Endothelial cell of umbilical vein (primary cell): ENCODE data around the gene GAPDHS. TPM values are rescaled to one million over a fixed set of nuclear protein-coding genes. Genes with fewer than 3 reads are reported as not detected.

Experiments
- BruUV-seq: library from RNA; stranded (reverse); fragments of 400-500 nt; replicated peaks from 2 replicates; lab custom pipeline; 2021; lab: Mats Ljungman, UMichigan
- CTCF ChIA-PET: fragments of 300-600, 350-600 bp; sonication (Branson Sonifier 250); formaldehyde crosslinking; loops from one replicate; lab custom pipeline; 2021; ENCODE audit warnings: antibody characterized with exemption, inconsistent platforms; lab: Charles Lee
- POLR2A ChIA-PET: fragments of 300-600, 350-600 bp; sonication (Branson Sonifier 250); formaldehyde crosslinking; loops from one replicate; lab custom pipeline; 2021; ENCODE audit warnings: antibody characterized with exemption, inconsistent platforms; lab: Charles Lee
- DNase-seq: peaks from one replicate; pipeline ENCODE4 v3.0.0-alpha.2; 2011; ENCODE audit warnings: low read depth, low spot score
- FAIRE-seq: peaks from 2 replicates; lab custom pipeline; 2011; peaks lifted over from hg19 to GRCh38; lab: Jason Lieb, UNC
- H2AFZ ChIP-seq: 2 replicates; pipeline ENCODE4 v1.6.0; 2012; ENCODE audit warnings: low read depth, low read length, control low read depth, inconsistent platforms
- H3K27ac ChIP-seq: 2 replicates; pipeline ENCODE4 v1.5.1; 2011; ENCODE audit warnings: low read depth, mild to moderate bottlenecking, control low read depth, low read length, moderate library complexity; ENCODE audit not compliant: insufficient read depth
- H3K27me3 ChIP-seq, 2 experiments: 2 replicates each; pipeline versions ENCODE4 v1.6.0 to v1.6.1; 2011; ENCODE audit warnings: low read length in 2 of 2, mixed read lengths in 1 of 2; ENCODE audit not compliant: control insufficient read depth in 2 of 2, insufficient read depth in 2 of 2
- H3K36me3 ChIP-seq, 2 experiments: 2 replicates in 1 of 2; 3 replicates in 1 of 2; pipeline ENCODE4 v1.5.1; 2011; ENCODE audit warnings: low read length in 2 of 2, mild to moderate bottlenecking in 1 of 2, moderate library complexity in 1 of 2; ENCODE audit not compliant: control insufficient read depth in 2 of 2, insufficient read depth in 2 of 2; ENCODE audit errors: extremely low read depth in 1 of 2
- H3K4me1 ChIP-seq: 3 replicates; pipeline ENCODE4 v1.5.1; 2011; ENCODE audit warnings: mild to moderate bottlenecking, low read length; ENCODE audit not compliant: control insufficient read depth, insufficient read depth; ENCODE audit errors: extremely low read depth
- H3K4me2 ChIP-seq: 2 replicates; pipeline ENCODE4 v1.6.1; 2011; ENCODE audit warnings: low read length, control low read depth, mixed read lengths; ENCODE audit not compliant: insufficient read depth
- H3K4me3 ChIP-seq, 3 experiments: fragments of 200-600 bp in 1 of 3; sonication (generic), shearing (Covaris generic) in 1 of 3; replicated peaks in 1 of 3; 2 replicates each; pipeline ENCODE4 v1.5.1; 2011 to 2016; ENCODE audit warnings: control low read depth in 3 of 3, low read length in 3 of 3, mild to moderate bottlenecking in 2 of 3, inconsistent platforms in 1 of 3, low read depth in 1 of 3, moderate library complexity in 1 of 3; ENCODE audit not compliant: insufficient read depth in 1 of 3
- H3K79me2 ChIP-seq: 2 replicates; pipeline ENCODE4 v1.6.0; 2012; ENCODE audit warnings: low read length, inconsistent platforms; ENCODE audit not compliant: control insufficient read depth, insufficient read depth
- H3K9ac ChIP-seq: replicated peaks from 2 replicates; pipeline ENCODE3; 2011; ENCODE audit warnings: low read length, control low read depth; ENCODE audit not compliant: insufficient read depth; ENCODE audit errors: extremely low read depth
- H3K9me1 ChIP-seq: replicated peaks from 3 replicates; pipeline ENCODE4 v1.6.0; 2011; ENCODE audit warnings: mild to moderate bottlenecking, low read length; ENCODE audit not compliant: control insufficient read depth, insufficient read depth; ENCODE audit errors: extremely low read depth
- H3K9me3 ChIP-seq: replicated peaks from 2 replicates; pipeline ENCODE4 v1.5.1; 2012; ENCODE audit warnings: low read length, inconsistent platforms; ENCODE audit not compliant: control insufficient read depth, insufficient read depth
- H4K20me1 ChIP-seq: replicated peaks from 2 replicates; pipeline ENCODE3; 2011; ENCODE audit warnings: mild to moderate bottlenecking, low read length; ENCODE audit not compliant: control insufficient read depth, insufficient read depth; ENCODE audit errors: extremely low read depth
- CTCF ChIP-seq, 2 donors: IDR thresholded peaks; 1 replicate in 1 of 2; 2 replicates in 1 of 2; pipeline ENCODE4 v1.5.1; 2011; ENCODE audit warnings: low read length in 2 of 2, mild to moderate bottlenecking in 2 of 2, moderate library complexity in 2 of 2, control low read depth in 1 of 2, inconsistent platforms in 1 of 2, low read depth in 1 of 2; ENCODE audit not compliant: insufficient read depth in 1 of 2; ENCODE audit errors: extremely low read depth in 1 of 2
- EZH2 ChIP-seq: IDR thresholded peaks from 2 replicates; pipeline ENCODE4 v1.6.1; 2012; ENCODE audit warnings: borderline replicate concordance, low read depth, mild to moderate bottlenecking, moderate library complexity, low read length, inconsistent platforms; ENCODE audit not compliant: severe bottlenecking
- FOS ChIP-seq: IDR thresholded peaks from 2 replicates; pipeline ENCODE4 v1.6.1; 2011; ENCODE audit warnings: mild to moderate bottlenecking, low read length, moderate library complexity, borderline replicate concordance; ENCODE audit not compliant: insufficient read depth
- GATA2 ChIP-seq: IDR thresholded peaks from 2 replicates; pipeline ENCODE4 v1.7.0; 2011; ENCODE audit warnings: low read depth, mild to moderate bottlenecking, moderate library complexity, mixed read lengths, low read length; ENCODE audit not compliant: insufficient read length, insufficient read depth
- JUN ChIP-seq: IDR thresholded peaks from 2 replicates; pipeline ENCODE4 v1.6.1; 2011; ENCODE audit warnings: borderline replicate concordance, low read depth; ENCODE audit not compliant: insufficient read length, insufficient read depth
- MAX ChIP-seq: IDR thresholded peaks from 2 replicates; pipeline ENCODE4 v1.6.1; 2011; ENCODE audit not compliant: insufficient read depth, insufficient read length
- MYC ChIP-seq: IDR thresholded peaks from one replicate; pipeline ENCODE4 v1.6.1; 2011; ENCODE audit warnings: mild to moderate bottlenecking, low read depth, low read length
- POLR2A ChIP-seq: IDR thresholded peaks from 2 replicates; pipeline ENCODE4 v1.6.1; 2012; ENCODE audit warnings: low read depth, mild to moderate bottlenecking, control low read depth, low read length
- POLR2AphosphoS5 ChIP-seq: IDR thresholded peaks from 2 replicates; pipeline ENCODE4 v1.6.1; 2012; ENCODE audit warnings: low read depth, mild to moderate bottlenecking, control low read depth, low read length, moderate library complexity; ENCODE audit not compliant: insufficient read depth
- dilution Hi-C: fragments of 300-500 bp; cut with MboI; formaldehyde crosslinking; loops from one replicate; pipeline ENCODE4 v1.15.0; 2019; ENCODE audit warnings: low sequenced_read_pairs; ENCODE audit not compliant: extremely low pct_ligation_motif_present
- intact Hi-C: fragments of 100-400 bp; cut with micrococcal nuclease; formaldehyde crosslinking; loops from one replicate; pipeline ENCODE4 v1.10.0; 2022
- polyA plus RNA-seq, 4 experiments: library from polyadenylated mRNA; depleted of rRNA in 3 of 4; stranded (reverse) in 3 of 4; unstranded in 1 of 4; fragments of >200 nt; gene quantifications; 2 replicates each; pipeline versions ENCODE4 v1.2.1 to v1.2.3, GENCODE V29; 2011 to 2012; ENCODE audit warnings: missing spikeins in 1 of 4
- total RNA-seq: library from RNA; stranded (reverse); gene quantifications from 2 replicates; pipeline ENCODE4 v1.2.3, GENCODE V29; 2021

Gene GAPDHS
- total and polyA plus RNA-seq, 2 donors (not counting 3 experiments of a cell fraction or from before 2014, with no cell fraction given): not detected

- Histone ChIP-seq H3K9me1 (no peaks in the 10 kb centered on the region), H3K4me1 (no peaks in the 10 kb centered on the region), H3K27ac (no peak overlapping the region), H3K4me2 (no peak overlapping the region), H3K79me2 (no peaks in the 10 kb centered on the region), H3K9ac (no peak overlapping the region), H4K20me1 (no peaks in the 10 kb centered on the region), H3K4me3 (no peak overlapping the region), H3K27me3 (peaks cover 4 to 9% of the 10 kb centered on the region in 2 experiments), H2AFZ (no peak overlapping the region), H3K36me3 (no peaks in the 10 kb centered on the region), H3K9me3 (no peaks in the 10 kb centered on the region)
- intact Hi-C loops (no loop called here), dilution Hi-C loops (no loop called here)
- TF ChIP-seq MAX (no peak), GATA2 (no peak), POLR2AphosphoS5 (no peak), JUN (no peak), FOS (no peak)
- no peak for FAIRE-seq
- ChIA-PET CTCF (no interaction called here), POLR2A (no interaction called here)
- DNase-seq: no peak
- no TSS peak for BruUV-seq
These were observed 12.0 kb upstream of the GAPDHS start for GRCh38 chr19:35521124-35521743.

- BruUV-seq: no TSS peak
These were observed 10.4 kb upstream of the GAPDHS start for GRCh38 chr19:35522745-35523327.

More at GRCh38 chr19:35522745-35523327, 10.4 kb upstream of the GAPDHS start:
- Histone ChIP-seq H2AFZ (no peak overlapping the region), H3K9me3 (no peaks in the 10 kb centered on the region), H3K27ac (no peak overlapping the region), H3K4me3 (no peak overlapping the region), H3K4me2 (no peak overlapping the region), H3K9ac (no peak overlapping the region), H3K4me1 (no peaks in the 10 kb centered on the region), H4K20me1 (no peaks in the 10 kb centered on the region), H3K27me3 (peaks cover 4 to 9% of the 10 kb centered on the region in 2 experiments), H3K79me2 (no peaks in the 10 kb centered on the region), H3K36me3 (no peaks in the 10 kb centered on the region), H3K9me1 (no peaks in the 10 kb centered on the region)
- TF ChIP-seq POLR2A (no peak), CTCF (IDR thresholded peaks at IDR 0.05; ENCODE audit: extremely low read depth in 1 of 2, insufficient read depth in 1 of 2, low read depth in 1 of 2, low read length in 2 of 2) (no peak), GATA2 (no peak), MAX (no peak), FOS (no peak), JUN (no peak), POLR2AphosphoS5 (no peak), EZH2 (no peak), MYC (no peak)
- intact Hi-C loops: no loop called here
- dilution Hi-C loops: no loop called here
- FAIRE-seq: no peak
- ChIA-PET POLR2A (no interaction called here), CTCF (interaction anchor here (1.5 kb wide), 1 partner anchor 13 kb away, joined by 3 read pairs; no protein-coding TSS in a partner anchor)
- no peak for DNase-seq
